Prostate gland (tissue), 2 donors: ENCODE data around the gene CDK5RAP2.

Source experiments
- CTCF ChIP-seq, 4 experiments: fragments of 200-600 bp in 2 of 4; fragments of 450-650 bp in 2 of 4; sonication (generic) in 2 of 4; IDR thresholded peaks; 1 replicate in 3 of 4; 2 replicates in 1 of 4; pipeline ENCODE4 v1.5.1; 2016 to 2019; ENCODE audit warnings: antibody characterized with exemption in 4 of 4, mild to moderate bottlenecking in 2 of 4, moderate library complexity in 2 of 4
- POLR2A ChIP-seq: fragments of 450-650 bp; IDR thresholded peaks from one replicate; pipeline ENCODE4 v1.6.1; 2016; ENCODE audit warnings: antibody characterized with exemption, mild to moderate bottlenecking
- POLR2AphosphoS5 ChIP-seq: sonication (generic); formaldehyde crosslinking; IDR thresholded peaks from one replicate; pipeline ENCODE4 v1.6.1; 2017; ENCODE audit warnings: antibody characterized with exemption

DNA sequence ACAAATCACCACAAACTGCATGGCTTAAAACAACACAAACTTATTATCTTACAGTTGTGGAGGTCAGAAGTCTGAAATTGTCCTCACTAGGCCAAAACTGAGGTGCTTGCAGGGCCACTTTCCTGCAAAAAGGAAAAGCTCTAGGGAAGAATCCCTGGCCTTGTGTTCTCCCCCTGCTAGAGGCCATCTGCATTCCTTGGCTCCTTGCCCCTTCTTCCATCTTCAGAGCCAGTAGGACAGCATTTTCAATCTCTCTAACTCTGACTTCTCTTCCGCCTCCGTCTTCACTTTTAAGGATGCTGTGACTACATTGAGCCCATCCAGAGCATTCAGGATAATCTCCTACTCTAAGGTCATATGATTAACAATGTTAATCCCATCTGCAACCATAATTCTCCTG is 236.6 kb downstream of the CDK5RAP2 start:
- TF ChIP-seq CTCF (IDR thresholded peaks at IDR 0.05) (no peak), POLR2A (no peak), POLR2AphosphoS5 (no peak)
